Right renal cortex interstitium (tissue), 3 donors: ENCODE data around the gene NFIB. TPM values are rescaled to one million over a fixed set of nuclear protein-coding genes. Genes with fewer than 3 reads are reported as not detected.

Experiments
- DNase-seq, 3 donors: peaks; one replicate each; pipeline ENCODE4 v3.0.0-alpha.2; 2013; ENCODE audit warnings: low read depth in 3 of 3, low spot score in 2 of 3
- polyA plus RNA-seq, 3 donors: library from polyadenylated mRNA; unstranded; fragments of 120-200 nt; gene quantifications; one replicate each; pipeline ENCODE4 v1.2.1, GENCODE V29; 2013; ENCODE audit not compliant: insufficient read length in 3 of 3

NFIB gene
- polyA plus RNA-seq, 3 donors, result 18.1 to 19.9 (median 18.4) TPM

GRCh38 chr9:14218253-14218652, 95.7 kb downstream of the NFIB start:
- no peak for DNase-seq

GRCh38 chr9:14216612-14217194, 97.2 kb downstream of the NFIB start:
- DNase-seq, result no peak

GRCh38 chr9:14215614-14216013, 98.3 kb downstream of the NFIB start:
- no peak for DNase-seq

GRCh38 chr9:14214693-14215092, 99.2 kb downstream of the NFIB start:
- DNase-seq, result no peak

GRCh38 chr9:14214065-14214684, 99.8 kb downstream of the NFIB start:
- DNase-seq, result no peak

- DNase-seq, result no peak
Measured at GRCh38 chr9:14213504-14213903, 100.4 kb downstream of the NFIB start.

- DNase-seq, result no peak
Measured at GRCh38 chr9:14212697-14213420, 101.1 kb downstream of the NFIB start.

GRCh38 chr9:14212077-14212476, 101.9 kb downstream of the NFIB start:
- no peak for DNase-seq

GRCh38 chr9:14211564-14211963, 102.4 kb downstream of the NFIB start:
- DNase-seq, result no peak

- DNase-seq, result no peak
Measured at GRCh38 chr9:14210428-14210827, 103.5 kb downstream of the NFIB start.

- no peak for DNase-seq
Measured at GRCh38 chr9:14209399-14210345, 104.3 kb downstream of the NFIB start.

- no peak for DNase-seq
Measured at GRCh38 chr9:14207352-14207995, 106.5 kb downstream of the NFIB start.

- DNase-seq, result no peak
Measured at GRCh38 chr9:14205463-14205862, 108.5 kb downstream of the NFIB start.

- no peak for DNase-seq
Measured at GRCh38 chr9:14203356-14204056, 110.4 kb downstream of the NFIB start.

- no peak for DNase-seq
Measured at GRCh38 chr9:14198841-14199455, 115.0 kb downstream of the NFIB start.

GRCh38 chr9:14198047-14198840, 115.7 kb downstream of the NFIB start:
- DNase-seq, result no peak

- DNase-seq, result no peak
Measured at GRCh38 chr9:14197325-14197858, 116.5 kb downstream of the NFIB start.

- DNase-seq, result no peak
Measured at GRCh38 chr9:14193328-14193990, 120.5 kb downstream of the NFIB start.
